ENCODE results near the gene DGKB. TPM values are rescaled to one million over a fixed set of nuclear protein-coding genes. Genes with fewer than 3 reads are reported as not detected.

The DGKB gene
- total RNA-seq, 2 donors from 2014 or later, result 0.44 to 0.63 TPM

- Histone ChIP-seq H3K27ac (no peak overlapping the region), H3K36me3 (no peaks in the 10 kb centered on the region), H3K27me3 (no peaks in the 10 kb centered on the region), H3K9me3 (no peaks in the 10 kb centered on the region), H3K4me3 (no peak overlapping the region), H3K4me1 (peaks cover 0 to 16% of the 10 kb centered on the region in 2 donors)
- no peak for DNase-seq (ENCODE audit: low spot score)
- TF ChIP-seq CTCF (IDR thresholded peaks at IDR 0.05), result no peak
These were observed 63.2 kb downstream of the DGKB start for GRCh38 chr7:14839307-14839706.

- no peak overlapping the region for H3K4me3 ChIP-seq
- TF ChIP-seq CTCF (IDR thresholded peaks at IDR 0.05), result no peak
- DNase-seq (ENCODE audit: low spot score), result no peak
- H3K27ac ChIP-seq, result peak overlapping the region; percentile 69 to 83
- no peaks in the 10 kb centered on the region for H3K9me3 ChIP-seq
- H3K27me3 ChIP-seq, result no peaks in the 10 kb centered on the region
- H3K4me1 ChIP-seq, result peaks cover 0 to 16% of the 10 kb centered on the region in 2 donors
- H3K36me3 ChIP-seq, result no peaks in the 10 kb centered on the region
These were observed 65.3 kb downstream of the DGKB start for GRCh38 chr7:14837216-14837615.

GRCh38 chr7:14836571-14837189, 65.9 kb downstream of the DGKB start:
- peak overlapping the region; percentile 69 to 83 for H3K27ac ChIP-seq
- peak; percentile 62 for DNase-seq (ENCODE audit: low spot score)
- H3K27me3 ChIP-seq, result no peaks in the 10 kb centered on the region
- peak overlapping the region in 1 of 2 donors; percentile 9 for H3K4me3 ChIP-seq
- TF ChIP-seq CTCF (IDR thresholded peaks at IDR 0.05), result no peak
- H3K9me3 ChIP-seq, result no peaks in the 10 kb centered on the region
- H3K4me1 ChIP-seq, result peaks cover 0 to 16% of the 10 kb centered on the region in 2 donors
- H3K36me3 ChIP-seq, result no peaks in the 10 kb centered on the region

GRCh38 chr7:14836006-14836405, 66.5 kb downstream of the DGKB start:
- H3K4me1 ChIP-seq, result peaks cover 0 to 16% of the 10 kb centered on the region in 2 donors

GRCh38 chr7:14835384-14835783, 67.2 kb downstream of the DGKB start:
- Histone ChIP-seq H3K9me3 (no peaks in the 10 kb centered on the region), H3K36me3 (no peaks in the 10 kb centered on the region), H3K27me3 (no peaks in the 10 kb centered on the region), H3K4me3 (no peak overlapping the region), H3K4me1 (peaks cover 0 to 16% of the 10 kb centered on the region in 2 donors), H3K27ac (peak overlapping the region; percentile 69 to 83)
- DNase-seq (ENCODE audit: low spot score), result no peak
- no peak for TF ChIP-seq CTCF (IDR thresholded peaks at IDR 0.05)

More at GRCh38 chr7:14836006-14836405, 66.5 kb downstream of the DGKB start:
- H3K9me3 ChIP-seq, result no peaks in the 10 kb centered on the region
- DNase-seq (ENCODE audit: low spot score), result no peak
- H3K27me3 ChIP-seq, result no peaks in the 10 kb centered on the region
- H3K36me3 ChIP-seq, result no peaks in the 10 kb centered on the region
- peak overlapping the region; percentile 69 to 83 for H3K27ac ChIP-seq
- no peak overlapping the region for H3K4me3 ChIP-seq
- no peak for TF ChIP-seq CTCF (IDR thresholded peaks at IDR 0.05)

GRCh38 chr7:14834883-14835282, 67.7 kb downstream of the DGKB start:
- no peak for DNase-seq (ENCODE audit: low spot score)
- no peaks in the 10 kb centered on the region for H3K9me3 ChIP-seq
- H3K27me3 ChIP-seq, result no peaks in the 10 kb centered on the region
- no peak for TF ChIP-seq CTCF (IDR thresholded peaks at IDR 0.05)
- H3K36me3 ChIP-seq, result no peaks in the 10 kb centered on the region
- H3K4me1 ChIP-seq, result peaks cover 0 to 16% of the 10 kb centered on the region in 2 donors
- peak overlapping the region; percentile 69 to 83 for H3K27ac ChIP-seq
- no peak overlapping the region for H3K4me3 ChIP-seq
